PFSK-1 (cell line): ENCODE data around the gene EN2.

Experiments
- FOXP2 ChIP-seq: optimal IDR thresholded peaks from 2 replicates; pipeline ENCODE3; 2011; ENCODE audit warnings: borderline replicate concordance, control low read depth, inconsistent platforms; ENCODE audit not compliant: insufficient read depth; ENCODE audit errors: extremely low read length, extremely low read depth
- POLR2AphosphoS5 ChIP-seq: IDR thresholded peaks from 2 replicates; pipeline ENCODE4 v1.6.1; 2012; ENCODE audit warnings: low read depth, mild to moderate bottlenecking, control low read depth, low read length, moderate library complexity
- REST ChIP-seq, 2 experiments: IDR thresholded peaks; 2 replicates each; pipeline versions ENCODE4 v1.6.1 to v1.8.0; 2011 to 2012; ENCODE audit warnings: low read depth in 2 of 2, low read length in 2 of 2, control low read depth in 1 of 2, inconsistent platforms in 1 of 2, mild to moderate bottlenecking in 1 of 2, moderate library complexity in 1 of 2; ENCODE audit not compliant: insufficient read depth in 1 of 2
- SIN3A ChIP-seq: IDR thresholded peaks from 2 replicates; pipeline ENCODE4 v1.6.1; 2012; ENCODE audit warnings: mild to moderate bottlenecking, low read length, moderate library complexity, borderline replicate concordance; ENCODE audit not compliant: insufficient read depth
- TAF1 ChIP-seq: IDR thresholded peaks from 2 replicates; pipeline ENCODE4 v1.6.1; 2012; ENCODE audit warnings: low read length, control low read depth, borderline replicate concordance; ENCODE audit not compliant: insufficient read depth

Gene EN2

GRCh38 chr7:155477476-155477875, 19.5 kb downstream of the EN2 start:
- TF ChIP-seq SIN3A (no peak), REST (IDR thresholded peaks at IDR 0.05; ENCODE audit: insufficient read depth in 1 of 2, low read depth in 2 of 2, low read length in 2 of 2) (no peak), TAF1 (no peak), POLR2AphosphoS5 (no peak)

GRCh38 chr7:155481764-155482163, 23.8 kb downstream of the EN2 start:
- TF ChIP-seq TAF1 (no peak), POLR2AphosphoS5 (no peak), FOXP2 (no peak), SIN3A (no peak), REST (IDR thresholded peaks at IDR 0.05; ENCODE audit: insufficient read depth in 1 of 2, low read depth in 2 of 2, low read length in 2 of 2) (no peak)

GRCh38 chr7:155482511-155483183, 24.7 kb downstream of the EN2 start:
- TF ChIP-seq REST (IDR thresholded peaks at IDR 0.05; ENCODE audit: insufficient read depth in 1 of 2, low read depth in 2 of 2, low read length in 2 of 2) = no peak
- TF ChIP-seq TAF1 = no peak
- TF ChIP-seq FOXP2 = no peak
- no peak for TF ChIP-seq SIN3A
- no peak for TF ChIP-seq POLR2AphosphoS5

- TF ChIP-seq REST (IDR thresholded peaks at IDR 0.05; ENCODE audit: insufficient read depth in 1 of 2, low read depth in 2 of 2, low read length in 2 of 2) (no peak), POLR2AphosphoS5 (no peak), TAF1 (no peak), SIN3A (no peak), FOXP2 (no peak)
Observed at GRCh38 chr7:155483245-155483644, 25.3 kb downstream of the EN2 start.

DNA sequence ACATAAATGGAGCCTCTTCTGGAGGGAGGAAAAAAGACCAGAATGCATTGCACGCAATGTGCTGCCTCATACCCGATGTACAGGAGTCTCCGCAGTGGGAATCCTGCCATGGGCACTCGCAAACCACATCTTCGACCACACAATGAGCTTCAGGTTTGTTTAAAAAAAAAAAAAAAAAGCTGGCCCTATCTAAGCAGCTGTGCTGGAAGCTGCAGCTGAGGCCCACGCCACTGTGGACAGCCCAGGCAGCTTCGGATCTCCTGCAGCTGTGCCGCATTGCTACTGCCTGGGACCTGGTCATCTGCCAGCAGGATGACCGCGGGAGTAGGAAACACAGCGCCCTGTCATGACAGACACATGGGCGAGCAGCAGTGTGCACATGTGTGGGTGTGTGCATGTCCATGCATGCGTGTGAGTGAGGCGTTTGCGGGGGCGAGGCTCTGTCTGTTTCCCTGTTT, 26.0 kb downstream of the EN2 start:
- TF ChIP-seq TAF1 (no peak), REST (IDR thresholded peaks at IDR 0.05; ENCODE audit: insufficient read depth in 1 of 2, low read depth in 2 of 2, low read length in 2 of 2) (no peak), FOXP2 (no peak), POLR2AphosphoS5 (no peak), SIN3A (no peak)
